Astrocyte (in vitro differentiated cells and primary cell): ENCODE measurements around the gene MRPL3.

Experiments used
- CTCF ChIP-seq: IDR thresholded peaks from 2 replicates; pipeline ENCODE4 v1.5.1; 2011; ENCODE audit warnings: low read depth, mild to moderate bottlenecking, inconsistent platforms, low read length, moderate library complexity; ENCODE audit not compliant: insufficient read depth
- EZH2 ChIP-seq: IDR thresholded peaks from 2 replicates; pipeline ENCODE4 v1.6.1; 2012; ENCODE audit warnings: mild to moderate bottlenecking, low read length, inconsistent platforms; ENCODE audit not compliant: insufficient read depth

DNA sequence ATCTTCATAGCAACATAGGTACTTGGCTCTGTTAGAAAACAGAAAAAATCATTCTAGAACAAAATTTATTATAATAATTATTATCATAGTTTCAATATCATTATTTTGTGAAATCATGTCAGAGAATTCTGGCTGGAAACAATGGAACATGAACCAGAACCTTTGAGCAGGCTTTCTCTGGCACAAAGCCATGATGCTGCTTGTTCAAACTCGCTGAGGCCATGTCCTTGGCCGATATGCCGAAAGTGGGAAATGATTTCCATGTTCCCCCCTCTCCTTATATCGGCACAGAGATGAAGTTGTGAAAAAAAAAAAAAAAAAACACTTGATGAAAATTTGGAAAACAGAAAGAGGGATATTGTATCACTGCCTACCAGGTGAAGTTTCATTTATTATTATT, 49.0 kb upstream of the MRPL3 start:
- TF ChIP-seq CTCF (no peak), EZH2 (no peak)
